GM23338 (cell line): Measurements from ENCODE around the gene CCDC174. TPM values are rescaled to one million over a fixed set of nuclear protein-coding genes. Genes with fewer than 3 reads are reported as not detected.

ENCODE experiments used
- ATAC-seq: fragments of 200-7000 bp; cut with Tn5 transposase; 3 replicates; pipeline ENCODE4 v1.9.1; 2020
- DNase-seq: peaks from one replicate; pipeline ENCODE4 v3.0.0-alpha.2; 2015; ENCODE audit warnings: low spot score
- H2AFZ ChIP-seq: fragments of 200-600 bp; sonication (generic); 2 replicates; pipeline ENCODE4 v1.8.0; 2016; ENCODE audit warnings: antibody characterized with exemption, mild to moderate bottlenecking, moderate library complexity
- H3F3A ChIP-seq: fragments of 200-600 bp; sonication (generic); replicated peaks from 2 replicates; pipeline ENCODE4 v1.8.0; 2017; ENCODE audit warnings: antibody characterized with exemption, mixed run types, low read depth
- H3K27ac ChIP-seq: fragments of 200-600 bp; sonication (generic); 2 replicates; pipeline ENCODE4 v1.6.1; 2016; ENCODE audit warnings: low read depth
- H3K27me3 ChIP-seq: fragments of 200-600 bp; sonication (generic); 2 replicates; pipeline ENCODE4 v1.8.0; 2016; ENCODE audit warnings: mild to moderate bottlenecking, mixed run types, moderate library complexity; ENCODE audit not compliant: insufficient read depth
- H3K36me3 ChIP-seq: fragments of 200-600 bp; sonication (generic); 2 replicates; pipeline ENCODE4 v1.8.0; 2016; ENCODE audit warnings: mild to moderate bottlenecking; ENCODE audit not compliant: insufficient read depth
- H3K4me1 ChIP-seq: fragments of 200-600 bp; sonication (generic); 2 replicates; pipeline ENCODE4 v1.8.0; 2016; ENCODE audit warnings: mild to moderate bottlenecking, moderate library complexity; ENCODE audit not compliant: insufficient read depth
- H3K4me2 ChIP-seq: fragments of 200-600 bp; sonication (generic); 2 replicates; pipeline ENCODE4 v1.7.1; 2017; ENCODE audit warnings: mixed run types
- H3K4me3 ChIP-seq: fragments of 200-600 bp; sonication (generic); 2 replicates; pipeline ENCODE4 v1.6.1; 2016; ENCODE audit warnings: mixed run types
- H3K79me2 ChIP-seq: fragments of 200-600 bp; sonication (generic); replicated peaks from 2 replicates; pipeline ENCODE4 v1.8.0; 2017; ENCODE audit warnings: mild to moderate bottlenecking; ENCODE audit not compliant: insufficient read depth
- H3K9me2 ChIP-seq: fragments of 200-600 bp; sonication (generic); 2 replicates; pipeline ENCODE4 v1.8.0; 2017; ENCODE audit not compliant: insufficient read depth
- H4K20me1 ChIP-seq: fragments of 200-600 bp; sonication (generic); replicated peaks from 2 replicates; pipeline ENCODE4 v1.8.0; 2017; ENCODE audit warnings: mild to moderate bottlenecking; ENCODE audit not compliant: insufficient read depth
- H3K27ac Mint-ChIP-seq: 2 replicates; pipeline ENCODE4 v1.8.0; 2020; ENCODE audit warnings: inconsistent platforms, mild to moderate bottlenecking, moderate library complexity, mixed read lengths
- H3K27me3 Mint-ChIP-seq: 3 replicates; pipeline ENCODE4 v1.8.0; 2022; ENCODE audit warnings: low read depth, mild to moderate bottlenecking, moderate library complexity, mixed read lengths, inconsistent platforms; ENCODE audit not compliant: insufficient read depth, poor library complexity
- H3K36me3 Mint-ChIP-seq: 3 replicates; pipeline ENCODE4 v1.8.0; 2021; ENCODE audit warnings: low read depth, mild to moderate bottlenecking, inconsistent platforms, moderate library complexity, mixed read lengths
- H3K4me1 Mint-ChIP-seq: 3 replicates; pipeline ENCODE4 v1.8.0; 2020; ENCODE audit warnings: mild to moderate bottlenecking, inconsistent platforms, mixed read lengths
- H3K4me3 Mint-ChIP-seq: 3 replicates; pipeline ENCODE4 v1.8.0; 2021; ENCODE audit warnings: moderate library complexity, mild to moderate bottlenecking, inconsistent platforms, mixed read lengths
- H3K9me3 Mint-ChIP-seq: 3 replicates; pipeline ENCODE4 v1.8.0; 2020; ENCODE audit warnings: moderate library complexity, mild to moderate bottlenecking, inconsistent platforms, mixed read lengths
- CREB1 ChIP-seq: fragments of 250-450 bp; sonication (Bioruptor Pico); IDR thresholded peaks from 2 replicates; pipeline ENCODE4 v1.5.0; 2020; ENCODE audit warnings: low read depth, mild to moderate bottlenecking, moderate library complexity
- EZH2 ChIP-seq: fragments of 200-600 bp; sonication (generic); IDR thresholded peaks from one replicate; pipeline ENCODE4 v1.8.0; 2017; ENCODE audit warnings: antibody characterized with exemption, mild to moderate bottlenecking, low read depth; ENCODE audit not compliant: unreplicated experiment
- EZH2phosphoT487 ChIP-seq: fragments of 200-600 bp; sonication (generic); IDR thresholded peaks from one replicate; pipeline ENCODE4 v1.8.1; 2018; ENCODE audit warnings: antibody characterized with exemption; ENCODE audit not compliant: unreplicated experiment
- JUNB ChIP-seq: IDR thresholded peaks from one replicate; pipeline ENCODE4 v1.6.1; 2016; ENCODE audit warnings: antibody characterized with exemption; ENCODE audit not compliant: unreplicated experiment
- NANOG ChIP-seq: IDR thresholded peaks from 2 replicates; pipeline ENCODE4 v1.6.1; 2016; ENCODE audit warnings: antibody characterized with exemption, borderline replicate concordance
- POLR2AphosphoS5 ChIP-seq: IDR thresholded peaks from 2 replicates; pipeline ENCODE4 v1.6.1; 2016; ENCODE audit warnings: antibody characterized with exemption, low read depth
- STAT1 ChIP-seq: IDR thresholded peaks from one replicate; pipeline ENCODE4 v1.6.1; 2016; ENCODE audit warnings: antibody characterized with exemption; ENCODE audit not compliant: unreplicated experiment
- ZNF114 ChIP-seq: fragments of 250-450 bp; sonication (Bioruptor Pico); IDR thresholded peaks from 2 replicates; pipeline ENCODE4 v1.5.0; 2020; ENCODE audit warnings: mild to moderate bottlenecking, moderate library complexity
- ZNF331 ChIP-seq: fragments of 250-450 bp; sonication (Bioruptor Pico); IDR thresholded peaks from 2 replicates; pipeline ENCODE4 v1.5.0; 2020; ENCODE audit warnings: low read depth, mild to moderate bottlenecking, moderate library complexity
- polyA plus RNA-seq: library from polyadenylated mRNA; unstranded; fragments of >200 nt; fragmentation: Nextera tagmentation; extraction: Ambion mirVana; gene quantifications from 2 replicates; pipeline ENCODE4 v1.2.1, GENCODE V29; 2016
- total RNA-seq: library from RNA; depleted of rRNA; stranded (reverse); fragments of >200 nt; shearing (Covaris generic); gene quantifications from 2 replicates; pipeline ENCODE4 v1.2.3, GENCODE V29; 2014
- TF ChIP-seq, protein P1 (sequence below): IDR thresholded peaks from 2 replicates; pipeline ENCODE4 v1.6.1; 2016; ENCODE audit warnings: antibody characterized with exemption
- TF ChIP-seq, protein P2 (sequence below): fragments of 250-450 bp; sonication (Bioruptor Pico); IDR thresholded peaks from 2 replicates; pipeline ENCODE4 v1.5.0; 2020; ENCODE audit warnings: mild to moderate bottlenecking, moderate library complexity
- TF ChIP-seq, protein P3 (sequence below): IDR thresholded peaks from one replicate; pipeline ENCODE4 v1.6.1; 2018; ENCODE audit warnings: antibody characterized with exemption; ENCODE audit not compliant: unreplicated experiment
- TF ChIP-seq, protein P4 (sequence below), 2 experiments: fragments of 200-600 bp in 1 of 2; sonication (generic) in 1 of 2; conservative IDR thresholded peaks; 2 replicates each; pipeline versions ENCODE4 v1.5.1 to v1.6.1; 2016 to 2017; ENCODE audit warnings: antibody characterized with exemption in 2 of 2, low read depth in 2 of 2, mild to moderate bottlenecking in 2 of 2, moderate library complexity in 1 of 2

CCDC174 gene
- total and polyA plus RNA-seq, 2 experiments from 2014 or later, result 11.2 to 46.3 TPM

DNA sequence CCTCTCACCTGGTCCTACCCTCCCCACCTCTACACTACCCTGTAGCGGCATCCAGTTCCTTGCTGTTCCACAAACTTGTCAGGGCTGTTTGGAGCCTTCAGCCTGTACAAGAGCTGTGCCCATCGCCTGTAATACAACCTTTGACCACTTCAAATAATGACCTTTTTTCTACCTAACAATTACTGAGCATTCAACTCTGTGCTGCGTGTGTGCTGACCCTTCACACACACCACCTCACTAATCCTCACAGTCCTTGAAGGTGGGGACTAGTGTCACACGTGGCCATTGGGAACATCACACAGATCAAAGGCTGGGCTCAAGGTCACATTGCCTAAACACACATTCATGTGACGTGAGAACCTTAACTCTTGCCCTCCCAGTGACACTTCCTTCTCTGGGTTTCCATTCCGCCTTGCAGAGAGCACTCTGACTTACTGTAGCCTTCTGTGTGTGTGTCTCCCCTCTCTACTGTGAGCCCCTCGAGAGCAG, 26.5 kb downstream of the CCDC174 start:
- Histone ChIP-seq H3K4me3 (no peak overlapping the region), H3K27me3 (no peaks in the 10 kb centered on the region), H3K4me2 (no peak overlapping the region), H3K9me2 (no peaks in the 10 kb centered on the region), H3F3A (no peaks in the 10 kb centered on the region), H3K4me1 (no peaks in the 10 kb centered on the region), H2AFZ (no peak overlapping the region), H3K79me2 (no peaks in the 10 kb centered on the region), H3K27ac (no peak overlapping the region), H4K20me1 (no peaks in the 10 kb centered on the region), H3K36me3 (no peaks in the 10 kb centered on the region)
- Mint-ChIP-seq H3K27me3 (peaks cover 8% of the 10 kb centered on the region), H3K4me3 (no peak overlapping the region), H3K36me3 (peaks cover 7% of the 10 kb centered on the region; the same call in 1 of the 3 replicates), H3K4me1 (no peaks in the 10 kb centered on the region; the same call in 2 of the 3 replicates), H3K9me3 (peaks cover 15% of the 10 kb centered on the region), H3K27ac (no peak overlapping the region)
- peak; percentile 62 for ATAC-seq
- DNase-seq, result peak; percentile 27
- TF ChIP-seq STAT1, result no peak
- no peak for TF ChIP-seq EZH2
- TF ChIP-seq, protein P1, sequence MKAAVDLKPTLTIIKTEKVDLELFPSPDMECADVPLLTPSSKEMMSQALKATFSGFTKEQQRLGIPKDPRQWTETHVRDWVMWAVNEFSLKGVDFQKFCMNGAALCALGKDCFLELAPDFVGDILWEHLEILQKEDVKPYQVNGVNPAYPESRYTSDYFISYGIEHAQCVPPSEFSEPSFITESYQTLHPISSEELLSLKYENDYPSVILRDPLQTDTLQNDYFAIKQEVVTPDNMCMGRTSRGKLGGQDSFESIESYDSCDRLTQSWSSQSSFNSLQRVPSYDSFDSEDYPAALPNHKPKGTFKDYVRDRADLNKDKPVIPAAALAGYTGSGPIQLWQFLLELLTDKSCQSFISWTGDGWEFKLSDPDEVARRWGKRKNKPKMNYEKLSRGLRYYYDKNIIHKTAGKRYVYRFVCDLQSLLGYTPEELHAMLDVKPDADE, result no peak
- TF ChIP-seq CREB1, result no peak
- TF ChIP-seq, protein P2, sequence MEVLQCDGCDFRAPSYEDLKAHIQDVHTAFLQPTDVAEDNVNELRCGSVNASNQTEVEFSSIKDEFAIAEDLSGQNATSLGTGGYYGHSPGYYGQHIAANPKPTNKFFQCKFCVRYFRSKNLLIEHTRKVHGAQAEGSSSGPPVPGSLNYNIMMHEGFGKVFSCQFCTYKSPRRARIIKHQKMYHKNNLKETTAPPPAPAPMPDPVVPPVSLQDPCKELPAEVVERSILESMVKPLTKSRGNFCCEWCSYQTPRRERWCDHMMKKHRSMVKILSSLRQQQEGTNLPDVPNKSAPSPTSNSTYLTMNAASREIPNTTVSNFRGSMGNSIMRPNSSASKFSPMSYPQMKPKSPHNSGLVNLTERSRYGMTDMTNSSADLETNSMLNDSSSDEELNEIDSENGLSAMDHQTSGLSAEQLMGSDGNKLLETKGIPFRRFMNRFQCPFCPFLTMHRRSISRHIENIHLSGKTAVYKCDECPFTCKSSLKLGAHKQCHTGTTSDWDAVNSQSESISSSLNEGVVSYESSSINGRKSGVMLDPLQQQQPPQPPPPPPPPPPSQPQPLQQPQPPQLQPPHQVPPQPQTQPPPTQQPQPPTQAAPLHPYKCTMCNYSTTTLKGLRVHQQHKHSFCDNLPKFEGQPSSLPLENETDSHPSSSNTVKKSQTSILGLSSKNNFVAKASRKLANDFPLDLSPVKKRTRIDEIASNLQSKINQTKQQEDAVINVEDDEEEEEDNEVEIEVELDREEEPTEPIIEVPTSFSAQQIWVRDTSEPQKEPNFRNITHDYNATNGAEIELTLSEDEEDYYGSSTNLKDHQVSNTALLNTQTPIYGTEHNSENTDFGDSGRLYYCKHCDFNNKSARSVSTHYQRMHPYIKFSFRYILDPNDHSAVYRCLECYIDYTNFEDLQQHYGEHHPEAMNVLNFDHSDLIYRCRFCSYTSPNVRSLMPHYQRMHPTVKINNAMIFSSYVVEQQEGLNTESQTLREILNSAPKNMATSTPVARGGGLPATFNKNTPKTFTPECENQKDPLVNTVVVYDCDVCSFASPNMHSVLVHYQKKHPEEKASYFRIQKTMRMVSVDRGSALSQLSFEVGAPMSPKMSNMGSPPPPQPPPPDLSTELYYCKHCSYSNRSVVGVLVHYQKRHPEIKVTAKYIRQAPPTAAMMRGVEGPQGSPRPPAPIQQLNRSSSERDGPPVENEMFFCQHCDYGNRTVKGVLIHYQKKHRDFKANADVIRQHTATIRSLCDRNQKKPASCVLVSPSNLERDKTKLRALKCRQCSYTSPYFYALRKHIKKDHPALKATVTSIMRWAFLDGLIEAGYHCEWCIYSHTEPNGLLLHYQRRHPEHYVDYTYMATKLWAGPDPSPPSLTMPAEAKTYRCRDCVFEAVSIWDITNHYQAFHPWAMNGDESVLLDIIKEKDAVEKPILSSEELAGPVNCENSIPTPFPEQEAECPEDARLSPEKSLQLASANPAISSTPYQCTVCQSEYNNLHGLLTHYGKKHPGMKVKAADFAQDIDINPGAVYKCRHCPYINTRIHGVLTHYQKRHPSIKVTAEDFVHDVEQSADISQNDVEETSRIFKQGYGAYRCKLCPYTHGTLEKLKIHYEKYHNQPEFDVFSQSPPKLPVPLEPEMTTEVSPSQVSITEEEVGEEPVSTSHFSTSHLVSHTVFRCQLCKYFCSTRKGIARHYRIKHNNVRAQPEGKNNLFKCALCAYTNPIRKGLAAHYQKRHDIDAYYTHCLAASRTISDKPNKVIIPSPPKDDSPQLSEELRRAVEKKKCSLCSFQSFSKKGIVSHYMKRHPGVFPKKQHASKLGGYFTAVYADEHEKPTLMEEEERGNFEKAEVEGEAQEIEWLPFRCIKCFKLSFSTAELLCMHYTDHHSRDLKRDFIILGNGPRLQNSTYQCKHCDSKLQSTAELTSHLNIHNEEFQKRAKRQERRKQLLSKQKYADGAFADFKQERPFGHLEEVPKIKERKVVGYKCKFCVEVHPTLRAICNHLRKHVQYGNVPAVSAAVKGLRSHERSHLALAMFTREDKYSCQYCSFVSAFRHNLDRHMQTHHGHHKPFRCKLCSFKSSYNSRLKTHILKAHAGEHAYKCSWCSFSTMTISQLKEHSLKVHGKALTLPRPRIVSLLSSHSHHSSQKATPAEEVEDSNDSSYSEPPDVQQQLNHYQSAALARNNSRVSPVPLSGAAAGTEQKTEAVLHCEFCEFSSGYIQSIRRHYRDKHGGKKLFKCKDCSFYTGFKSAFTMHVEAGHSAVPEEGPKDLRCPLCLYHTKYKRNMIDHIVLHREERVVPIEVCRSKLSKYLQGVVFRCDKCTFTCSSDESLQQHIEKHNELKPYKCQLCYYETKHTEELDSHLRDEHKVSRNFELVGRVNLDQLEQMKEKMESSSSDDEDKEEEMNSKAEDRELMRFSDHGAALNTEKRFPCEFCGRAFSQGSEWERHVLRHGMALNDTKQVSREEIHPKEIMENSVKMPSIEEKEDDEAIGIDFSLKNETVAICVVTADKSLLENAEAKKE (CRISPR knock-in tag), result no peak
- TF ChIP-seq, protein P3, sequence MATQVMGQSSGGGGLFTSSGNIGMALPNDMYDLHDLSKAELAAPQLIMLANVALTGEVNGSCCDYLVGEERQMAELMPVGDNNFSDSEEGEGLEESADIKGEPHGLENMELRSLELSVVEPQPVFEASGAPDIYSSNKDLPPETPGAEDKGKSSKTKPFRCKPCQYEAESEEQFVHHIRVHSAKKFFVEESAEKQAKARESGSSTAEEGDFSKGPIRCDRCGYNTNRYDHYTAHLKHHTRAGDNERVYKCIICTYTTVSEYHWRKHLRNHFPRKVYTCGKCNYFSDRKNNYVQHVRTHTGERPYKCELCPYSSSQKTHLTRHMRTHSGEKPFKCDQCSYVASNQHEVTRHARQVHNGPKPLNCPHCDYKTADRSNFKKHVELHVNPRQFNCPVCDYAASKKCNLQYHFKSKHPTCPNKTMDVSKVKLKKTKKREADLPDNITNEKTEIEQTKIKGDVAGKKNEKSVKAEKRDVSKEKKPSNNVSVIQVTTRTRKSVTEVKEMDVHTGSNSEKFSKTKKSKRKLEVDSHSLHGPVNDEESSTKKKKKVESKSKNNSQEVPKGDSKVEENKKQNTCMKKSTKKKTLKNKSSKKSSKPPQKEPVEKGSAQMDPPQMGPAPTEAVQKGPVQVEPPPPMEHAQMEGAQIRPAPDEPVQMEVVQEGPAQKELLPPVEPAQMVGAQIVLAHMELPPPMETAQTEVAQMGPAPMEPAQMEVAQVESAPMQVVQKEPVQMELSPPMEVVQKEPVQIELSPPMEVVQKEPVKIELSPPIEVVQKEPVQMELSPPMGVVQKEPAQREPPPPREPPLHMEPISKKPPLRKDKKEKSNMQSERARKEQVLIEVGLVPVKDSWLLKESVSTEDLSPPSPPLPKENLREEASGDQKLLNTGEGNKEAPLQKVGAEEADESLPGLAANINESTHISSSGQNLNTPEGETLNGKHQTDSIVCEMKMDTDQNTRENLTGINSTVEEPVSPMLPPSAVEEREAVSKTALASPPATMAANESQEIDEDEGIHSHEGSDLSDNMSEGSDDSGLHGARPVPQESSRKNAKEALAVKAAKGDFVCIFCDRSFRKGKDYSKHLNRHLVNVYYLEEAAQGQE, result no peak
- no peak for TF ChIP-seq JUNB
- TF ChIP-seq EZH2phosphoT487, result no peak
- TF ChIP-seq ZNF114, result no peak
- TF ChIP-seq ZNF331 (CRISPR knock-in tag), result no peak
- no peak for TF ChIP-seq POLR2AphosphoS5
- TF ChIP-seq, protein P4, sequence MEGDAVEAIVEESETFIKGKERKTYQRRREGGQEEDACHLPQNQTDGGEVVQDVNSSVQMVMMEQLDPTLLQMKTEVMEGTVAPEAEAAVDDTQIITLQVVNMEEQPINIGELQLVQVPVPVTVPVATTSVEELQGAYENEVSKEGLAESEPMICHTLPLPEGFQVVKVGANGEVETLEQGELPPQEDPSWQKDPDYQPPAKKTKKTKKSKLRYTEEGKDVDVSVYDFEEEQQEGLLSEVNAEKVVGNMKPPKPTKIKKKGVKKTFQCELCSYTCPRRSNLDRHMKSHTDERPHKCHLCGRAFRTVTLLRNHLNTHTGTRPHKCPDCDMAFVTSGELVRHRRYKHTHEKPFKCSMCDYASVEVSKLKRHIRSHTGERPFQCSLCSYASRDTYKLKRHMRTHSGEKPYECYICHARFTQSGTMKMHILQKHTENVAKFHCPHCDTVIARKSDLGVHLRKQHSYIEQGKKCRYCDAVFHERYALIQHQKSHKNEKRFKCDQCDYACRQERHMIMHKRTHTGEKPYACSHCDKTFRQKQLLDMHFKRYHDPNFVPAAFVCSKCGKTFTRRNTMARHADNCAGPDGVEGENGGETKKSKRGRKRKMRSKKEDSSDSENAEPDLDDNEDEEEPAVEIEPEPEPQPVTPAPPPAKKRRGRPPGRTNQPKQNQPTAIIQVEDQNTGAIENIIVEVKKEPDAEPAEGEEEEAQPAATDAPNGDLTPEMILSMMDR (conservative IDR thresholded peaks at IDR 0.05; ENCODE audit: low read depth in 2 of 2), result no peak
- no peak for TF ChIP-seq NANOG
